ENCODE measurements around the gene BCAP29.

- TF ChIP-seq CTCF (IDR thresholded peaks at IDR 0.05 in 8 of 11, conservative IDR thresholded peaks at IDR 0.05 in 3 of 11): no peak
- TF ChIP-seq POLR2A (IDR thresholded peaks at IDR 0.05): no peak
Measured at GRCh38 chr7:107588529-107589130, 8.6 kb downstream of the BCAP29 start.

Measured in spleen (tissue), 7 donors.